ENCODE measurements around the gene CBLIF. TPM values are rescaled to one million over a fixed set of nuclear protein-coding genes. Genes with fewer than 3 reads are reported as not detected.
"Not testable (repeated sequence)": the region's sequence is repeated elsewhere in the genome, so short reads cannot be mapped to it uniquely, and the experiment has no call there.

Gene CBLIF
- total and polyA plus RNA-seq, 2 experiments from 2014 or later: not detected

GRCh38 chr11:59849129-59849528, 3.8 kb upstream of the CBLIF start:
- no peaks in the 10 kb centered on the region for H3K4me1 ChIP-seq (ENCODE audit: insufficient read depth)
- no peak for TF ChIP-seq EZH2phosphoT487 (IDR thresholded peaks at IDR 0.05; ENCODE audit: insufficient read depth, low read depth)
- TF ChIP-seq EZH2 (IDR thresholded peaks at IDR 0.05; ENCODE audit: insufficient read depth, poor library complexity, severe bottlenecking): no peak

DNA sequence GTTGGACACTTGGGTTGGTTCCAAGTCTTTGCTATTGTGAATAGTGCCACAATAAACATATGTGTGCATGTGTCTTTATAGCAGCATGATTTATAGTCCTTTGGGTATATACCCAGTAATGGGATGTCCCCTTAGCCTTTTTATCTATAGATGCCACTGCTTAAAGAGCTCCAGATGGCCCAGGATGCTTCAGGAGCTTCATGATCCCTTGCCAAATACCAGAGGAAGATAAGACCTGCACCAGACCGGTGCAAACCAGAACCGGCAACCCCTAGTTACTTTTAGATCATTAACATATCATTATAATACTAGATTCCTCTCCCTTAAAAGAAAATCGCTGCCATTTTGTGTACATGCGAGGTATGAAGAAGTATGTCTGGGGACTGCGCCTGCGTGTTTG, 3.1 kb upstream of the CBLIF start:
- H3K9me2 ChIP-seq (ENCODE audit: insufficient read depth); H3K9ac ChIP-seq; H3F3A ChIP-seq (ENCODE audit: insufficient read depth); H3K79me2 ChIP-seq (ENCODE audit: insufficient read depth); H3K36me3 ChIP-seq (ENCODE audit: low read depth); H4K20me1 ChIP-seq (ENCODE audit: insufficient read depth); H3K4me2 ChIP-seq (ENCODE audit: unreplicated experiment); H3K4me1 ChIP-seq (ENCODE audit: insufficient read depth); H3K9me3 ChIP-seq (ENCODE audit: low read depth); H3K4me3 ChIP-seq; in situ Hi-C loops (cut with MboI); DNase-seq; H3K27ac ChIP-seq; H3K27me3 ChIP-seq (replicated peaks; ENCODE audit: insufficient read depth); H2AFZ ChIP-seq: not testable (repeated sequence)
- WGBS, 2 experiments (ENCODE audit: low coverage in 1 of 2, low lambda C conversion rate in 2 of 2, missing lambda C conversion rate in 2 of 2): 64 to 70% methylated on average over 6 of the region's 6 CpGs

More at GRCh38 chr11:59849129-59849528, 3.8 kb upstream of the CBLIF start:
- H4K20me1 ChIP-seq (ENCODE audit: insufficient read depth): no peaks in the 10 kb centered on the region
- H3K27ac ChIP-seq: no peak overlapping the region
- no peak for DNase-seq
- no peak overlapping the region for H3K4me3 ChIP-seq
- in situ Hi-C loops (cut with MboI): no loop called here
- 0 to 2% methylated on average over 2 of the region's 2 CpGs for WGBS, 2 experiments (ENCODE audit: low coverage in 1 of 2, low lambda C conversion rate in 2 of 2, missing lambda C conversion rate in 2 of 2)
- H3K9me3 ChIP-seq (ENCODE audit: low read depth): no peaks in the 10 kb centered on the region
- no peak overlapping the region for H3K4me2 ChIP-seq (ENCODE audit: unreplicated experiment)
- H2AFZ ChIP-seq: no peak overlapping the region
- no peaks in the 10 kb centered on the region for H3K9me2 ChIP-seq (ENCODE audit: insufficient read depth)
- no peaks in the 10 kb centered on the region for H3K27me3 ChIP-seq (replicated peaks; ENCODE audit: insufficient read depth)
- no peaks in the 10 kb centered on the region for H3K79me2 ChIP-seq (ENCODE audit: insufficient read depth)
- H3K36me3 ChIP-seq (ENCODE audit: low read depth): no peaks in the 10 kb centered on the region
- H3F3A ChIP-seq (ENCODE audit: insufficient read depth): no peaks in the 10 kb centered on the region
- H3K9ac ChIP-seq: no peak overlapping the region

- Histone ChIP-seq H3K4me2 (ENCODE audit: unreplicated experiment) (no peak overlapping the region), H2AFZ (no peak overlapping the region), H4K20me1 (ENCODE audit: insufficient read depth) (no peaks in the 10 kb centered on the region), H3K27me3 (replicated peaks; ENCODE audit: insufficient read depth) (no peaks in the 10 kb centered on the region), H3K9me2 (ENCODE audit: insufficient read depth) (no peaks in the 10 kb centered on the region), H3K9ac (no peak overlapping the region), H3K4me1 (ENCODE audit: insufficient read depth) (no peaks in the 10 kb centered on the region), H3K79me2 (ENCODE audit: insufficient read depth) (no peaks in the 10 kb centered on the region), H3K9me3 (ENCODE audit: low read depth) (no peaks in the 10 kb centered on the region), H3K36me3 (ENCODE audit: low read depth) (no peaks in the 10 kb centered on the region), H3K4me3 (no peak overlapping the region), H3K27ac (no peak overlapping the region), H3F3A (ENCODE audit: insufficient read depth) (no peaks in the 10 kb centered on the region)
- 16 to 17% methylated on average over 3 of the region's 3 CpGs for WGBS, 2 experiments (ENCODE audit: low coverage in 1 of 2, low lambda C conversion rate in 2 of 2, missing lambda C conversion rate in 2 of 2)
- in situ Hi-C loops (cut with MboI): no loop called here
- no peak for TF ChIP-seq EZH2 (IDR thresholded peaks at IDR 0.05; ENCODE audit: insufficient read depth, poor library complexity, severe bottlenecking)
- no peak for TF ChIP-seq EZH2phosphoT487 (IDR thresholded peaks at IDR 0.05; ENCODE audit: insufficient read depth, low read depth)
- no peak for DNase-seq
Observed at GRCh38 chr11:59847626-59848025, 2.3 kb upstream of the CBLIF start.

GRCh38 chr11:59846556-59846955, 1.3 kb upstream of the CBLIF start:
- Histone ChIP-seq H4K20me1 (ENCODE audit: insufficient read depth) (no peaks in the 10 kb centered on the region), H3K4me2 (ENCODE audit: unreplicated experiment) (no peak overlapping the region), H3K9ac (no peak overlapping the region), H3K79me2 (ENCODE audit: insufficient read depth) (no peaks in the 10 kb centered on the region), H3K9me3 (ENCODE audit: low read depth) (no peaks in the 10 kb centered on the region), H3K9me2 (ENCODE audit: insufficient read depth) (no peaks in the 10 kb centered on the region), H3K4me3 (no peak overlapping the region), H3K4me1 (ENCODE audit: insufficient read depth) (no peaks in the 10 kb centered on the region), H3K27ac (no peak overlapping the region), H3F3A (ENCODE audit: insufficient read depth) (no peaks in the 10 kb centered on the region), H2AFZ (no peak overlapping the region), H3K27me3 (replicated peaks; ENCODE audit: insufficient read depth) (no peaks in the 10 kb centered on the region), H3K36me3 (ENCODE audit: low read depth) (no peaks in the 10 kb centered on the region)
- in situ Hi-C loops (cut with MboI): no loop called here
- no peak for TF ChIP-seq EZH2 (IDR thresholded peaks at IDR 0.05; ENCODE audit: insufficient read depth, poor library complexity, severe bottlenecking)
- no peak for TF ChIP-seq EZH2phosphoT487 (IDR thresholded peaks at IDR 0.05; ENCODE audit: insufficient read depth, low read depth)
- no peak for DNase-seq
- 17 to 23% methylated on average over 5 of the region's 5 CpGs for WGBS, 2 experiments (ENCODE audit: low coverage in 1 of 2, low lambda C conversion rate in 2 of 2, missing lambda C conversion rate in 2 of 2)

- H3F3A ChIP-seq (ENCODE audit: insufficient read depth): no peaks in the 10 kb centered on the region
- H3K36me3 ChIP-seq (ENCODE audit: low read depth): no peaks in the 10 kb centered on the region
- no peak overlapping the region for H3K4me3 ChIP-seq
- no peak overlapping the region for H3K27ac ChIP-seq
- H3K9me2 ChIP-seq (ENCODE audit: insufficient read depth): no peaks in the 10 kb centered on the region
- no peak for DNase-seq
- H4K20me1 ChIP-seq (ENCODE audit: insufficient read depth): no peaks in the 10 kb centered on the region
- H2AFZ ChIP-seq: no peak overlapping the region
- no peaks in the 10 kb centered on the region for H3K9me3 ChIP-seq (ENCODE audit: low read depth)
- H3K79me2 ChIP-seq (ENCODE audit: insufficient read depth): no peaks in the 10 kb centered on the region
- no peak overlapping the region for H3K4me2 ChIP-seq (ENCODE audit: unreplicated experiment)
- WGBS, 2 experiments (ENCODE audit: low coverage in 1 of 2, low lambda C conversion rate in 2 of 2, missing lambda C conversion rate in 2 of 2): 40% methylated on average over 12 of the region's 12 CpGs
- no peaks in the 10 kb centered on the region for H3K4me1 ChIP-seq (ENCODE audit: insufficient read depth)
- no peak overlapping the region for H3K9ac ChIP-seq
- in situ Hi-C loops (cut with MboI): no loop called here
- TF ChIP-seq EZH2phosphoT487 (IDR thresholded peaks at IDR 0.05; ENCODE audit: insufficient read depth, low read depth): no peak
- TF ChIP-seq EZH2 (IDR thresholded peaks at IDR 0.05; ENCODE audit: insufficient read depth, poor library complexity, severe bottlenecking): no peak
- H3K27me3 ChIP-seq (replicated peaks; ENCODE audit: insufficient read depth): no peaks in the 10 kb centered on the region
Observed at GRCh38 chr11:59842316-59842715, 3.0 kb downstream of the CBLIF start.

Measured in GM23248 (cell line).